Neural crest cell (in vitro differentiated cells): ENCODE results near the gene BASP1. TPM values are rescaled to one million over a fixed set of nuclear protein-coding genes. Genes with fewer than 3 reads are reported as not detected.

Source experiments
- DNase-seq: peaks from one replicate; pipeline ENCODE4 v3.0.0; 2021; ENCODE audit warnings: low read depth, mixed read lengths, low spot score
- H3K27ac Mint-ChIP-seq: one replicate; pipeline ENCODE4 v1.8.0; 2021; ENCODE audit warnings: mild to moderate bottlenecking, mixed read lengths; ENCODE audit not compliant: unreplicated experiment
- H3K27me3 Mint-ChIP-seq: 2 replicates; pipeline ENCODE4 v1.8.0; 2021; ENCODE audit warnings: low read depth, mild to moderate bottlenecking, mixed read lengths
- H3K36me3 Mint-ChIP-seq: 2 replicates; pipeline ENCODE4 v1.8.0; 2021; ENCODE audit warnings: low read depth, mild to moderate bottlenecking, mixed read lengths
- H3K4me1 Mint-ChIP-seq: 2 replicates; pipeline ENCODE4 v1.8.0; 2021; ENCODE audit warnings: mixed read lengths
- H3K4me3 Mint-ChIP-seq: one replicate; pipeline ENCODE4 v1.8.0; 2021; ENCODE audit warnings: mild to moderate bottlenecking, mixed read lengths
- H3K9me3 Mint-ChIP-seq: 2 replicates; pipeline ENCODE4 v1.8.0; 2021; ENCODE audit warnings: mixed read lengths
- CTCF ChIP-seq: fragments of 200-600 bp; sonication (generic); conservative IDR thresholded peaks from 2 replicates; pipeline ENCODE4 v1.5.0; 2021; ENCODE audit warnings: antibody characterized with exemption, mild to moderate bottlenecking
- total RNA-seq: library from RNA; stranded (reverse); gene quantifications from 2 replicates; pipeline ENCODE4 v1.2.1, GENCODE V29; 2021

BASP1 gene
- total RNA-seq, 1 donor from 2014 or later: 100 TPM

GRCh38 chr5:17219992-17220391, 2.6 kb downstream of the BASP1 start:
- Mint-ChIP-seq H3K4me1 (peaks cover 48% of the 10 kb centered on the region), H3K36me3 (peaks cover 3% of the 10 kb centered on the region), H3K27ac (peak overlapping the region; percentile 99), H3K4me3 (peak overlapping the region; percentile 99), H3K27me3 (peaks cover 16% of the 10 kb centered on the region), H3K9me3 (no peaks in the 10 kb centered on the region)
- no peak for DNase-seq
- TF ChIP-seq CTCF: no peak

- H3K4me3 Mint-ChIP-seq: peak overlapping the region; percentile 99
- H3K27me3 Mint-ChIP-seq: peaks cover 13% of the 10 kb centered on the region
- no peak for TF ChIP-seq CTCF
- peaks cover 3% of the 10 kb centered on the region for H3K36me3 Mint-ChIP-seq
- H3K27ac Mint-ChIP-seq: no peak overlapping the region
- no peaks in the 10 kb centered on the region for H3K9me3 Mint-ChIP-seq
- no peak for DNase-seq
- H3K4me1 Mint-ChIP-seq: peaks cover 52% of the 10 kb centered on the region
These were observed 3.0 kb downstream of the BASP1 start for GRCh38 chr5:17220469-17220868.

- Mint-ChIP-seq H3K4me3 (peak overlapping the region; percentile 13), H3K9me3 (no peaks in the 10 kb centered on the region), H3K27me3 (peaks cover 7% of the 10 kb centered on the region), H3K4me1 (peaks cover 50% of the 10 kb centered on the region), H3K27ac (no peak overlapping the region), H3K36me3 (peaks cover 3% of the 10 kb centered on the region)
- TF ChIP-seq CTCF: no peak
- no peak for DNase-seq
These were observed 4.6 kb downstream of the BASP1 start for GRCh38 chr5:17221843-17222636.

GRCh38 chr5:17222664-17223063, 5.2 kb downstream of the BASP1 start:
- TF ChIP-seq CTCF: no peak
- H3K27me3 Mint-ChIP-seq: peaks cover 7% of the 10 kb centered on the region
- DNase-seq: no peak
- peaks cover 3% of the 10 kb centered on the region for H3K36me3 Mint-ChIP-seq
- H3K9me3 Mint-ChIP-seq: no peaks in the 10 kb centered on the region
- peak overlapping the region; percentile 50 for H3K4me3 Mint-ChIP-seq
- peak overlapping the region; percentile 27 for H3K27ac Mint-ChIP-seq
- H3K4me1 Mint-ChIP-seq: peaks cover 50% of the 10 kb centered on the region

- peaks cover 3% of the 10 kb centered on the region for H3K36me3 Mint-ChIP-seq
- H3K4me3 Mint-ChIP-seq: peak overlapping the region; percentile 50
- no peaks in the 10 kb centered on the region for H3K9me3 Mint-ChIP-seq
- H3K4me1 Mint-ChIP-seq: peaks cover 59% of the 10 kb centered on the region
- peaks cover 7% of the 10 kb centered on the region for H3K27me3 Mint-ChIP-seq
- no peak overlapping the region for H3K27ac Mint-ChIP-seq
- DNase-seq: no peak
- TF ChIP-seq CTCF: no peak
These were observed 6.1 kb downstream of the BASP1 start for GRCh38 chr5:17223367-17224185.
